ENCODE measurements around the gene AFP.

DNA sequence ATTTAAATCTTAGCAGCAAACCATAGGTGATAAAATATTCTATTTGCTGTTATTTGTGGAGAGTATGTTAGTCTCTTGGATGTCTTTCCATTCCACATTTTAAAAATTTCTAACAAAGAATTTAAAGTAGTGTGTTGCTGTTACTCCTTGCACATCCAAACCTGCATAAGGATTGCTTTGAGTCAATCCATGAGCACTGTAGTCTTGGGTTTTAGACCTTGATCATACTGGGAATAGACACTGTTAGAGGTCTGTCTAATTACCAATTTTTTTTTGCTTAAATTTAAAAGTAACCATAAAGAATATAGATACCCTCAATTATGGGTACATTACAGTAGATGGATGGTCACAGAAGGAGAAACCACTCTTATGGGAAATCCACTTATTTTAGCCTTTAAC lies 1.5 kb downstream of the AFP start:
- no peak for TF ChIP-seq POLR2A (IDR thresholded peaks at IDR 0.05; ENCODE audit: low read depth, low read length)
- TF ChIP-seq TAF1 (IDR thresholded peaks at IDR 0.05; ENCODE audit: borderline replicate concordance, low read depth, low read length) = no peak
- TF ChIP-seq POLR2AphosphoS5 (IDR thresholded peaks at IDR 0.05; ENCODE audit: low read depth, low read length) = no peak
